ENCODE measurements around the gene MMUT.
"Not testable (repeated sequence)": the region's sequence is repeated elsewhere in the genome, so short reads cannot be mapped to it uniquely, and the experiment has no call there.

The MMUT gene

GRCh38 chr6:49423817-49424216 is 39.2 kb downstream of the MMUT start:
- no peak for DNase-seq (ENCODE audit: low read depth in 2 of 2)

GRCh38 chr6:49416195-49416594 is 46.9 kb downstream of the MMUT start:
- no peak for DNase-seq (ENCODE audit: low read depth in 2 of 2)

GRCh38 chr6:49415358-49415757 is 47.7 kb downstream of the MMUT start:
- no peak for DNase-seq (ENCODE audit: low read depth in 2 of 2)

GRCh38 chr6:49410564-49410963 is 52.5 kb downstream of the MMUT start:
- DNase-seq (ENCODE audit: low read depth in 2 of 2), result no peak

GRCh38 chr6:49409951-49410542 is 53.0 kb downstream of the MMUT start:
- peak; percentile 6 to 36 for DNase-seq (ENCODE audit: low read depth in 2 of 2)

GRCh38 chr6:49406250-49406970 is 56.6 kb downstream of the MMUT start:
- DNase-seq (ENCODE audit: low read depth in 2 of 2), result no peak

- no peak for DNase-seq (ENCODE audit: low read depth in 2 of 2)
Measured at GRCh38 chr6:49401063-49401462, 62.0 kb downstream of the MMUT start.

- DNase-seq (ENCODE audit: low read depth in 2 of 2), result not testable (repeated sequence)
Measured at GRCh38 chr6:49386667-49387508, 76.2 kb downstream of the MMUT start.

- no peak for DNase-seq (ENCODE audit: low read depth in 2 of 2)
Measured at GRCh38 chr6:49384904-49385303, 78.1 kb downstream of the MMUT start.
